Occipital lobe (tissue), 2 donors: Measurements from ENCODE around the gene TAF11L4. TPM values are rescaled to one million over a fixed set of nuclear protein-coding genes. Genes with fewer than 3 reads are reported as not detected.

Experiments
- small RNA-seq: library from RNA; depleted of rRNA; stranded (forward); fragments of <200 nt; gene quantifications from one replicate; pipeline ENCODE3, GENCODE V24; 2014
- total RNA-seq: library from RNA; depleted of rRNA; stranded (reverse); fragments of >200 nt; gene quantifications from one replicate; pipeline ENCODE4 v1.2.3, GENCODE V29; 2014

Gene TAF11L4
- total RNA-seq, 1 donor from 2014 or later: not detected

Small RNA genes within 50 kb of the gene (small RNA-seq; reads per million reads assigned to genes)
- gene AC106774.3: not detected

Other genes starting within 250 kb of the TAF11L4 start
- gene TAF11L2, start 23.6 kb upstream of the TAF11L4 start, total RNA-seq: not detected
- gene TAF11L3, start 3.4 kb upstream of the TAF11L4 start, total RNA-seq: not detected
- gene TAF11L5, start 3.4 kb downstream of the TAF11L4 start, total RNA-seq: not detected
- not detected for gene TAF11L6, start 6.9 kb downstream of the TAF11L4 start, total RNA-seq
- not detected for gene TAF11L7, start 64.0 kb downstream of the TAF11L4 start, total RNA-seq
- not detected for gene TAF11L8, start 69.2 kb downstream of the TAF11L4 start, total RNA-seq
- not detected for gene TAF11L9, start 72.6 kb downstream of the TAF11L4 start, total RNA-seq
- gene TAF11L10, start 76.0 kb downstream of the TAF11L4 start, total RNA-seq: not detected
- not detected for gene TAF11L11, start 82.4 kb downstream of the TAF11L4 start, total RNA-seq
- gene TAF11L12, start 88.6 kb downstream of the TAF11L4 start, total RNA-seq: not detected
- not detected for gene TAF11L13, start 110.3 kb downstream of the TAF11L4 start, total RNA-seq
- gene TAF11L14, start 112.7 kb downstream of the TAF11L4 start, total RNA-seq: not detected